Breast epithelium (tissue), 3 donors: ENCODE data around the gene EML1.

Experiments
- CTCF ChIP-seq, 3 donors: fragments of 450-650 bp; IDR thresholded peaks; one replicate each; pipeline ENCODE4 v1.5.1; 2016 to 2017; ENCODE audit warnings: antibody characterized with exemption in 3 of 3, mild to moderate bottlenecking in 3 of 3, moderate library complexity in 3 of 3
- POLR2AphosphoS5 ChIP-seq, 3 donors: sonication (generic); formaldehyde crosslinking; IDR thresholded peaks; one replicate each; pipeline ENCODE4 v1.6.1; 2017; ENCODE audit warnings: antibody characterized with exemption in 3 of 3

- no peak for TF ChIP-seq CTCF (IDR thresholded peaks at IDR 0.05)
- no peak for TF ChIP-seq POLR2AphosphoS5 (IDR thresholded peaks at IDR 0.05)
Measured at GRCh38 chr14:99969673-99970322, 176.6 kb downstream of the EML1 start.
